SK-N-SH treated with all-trans-retinoic acid at 6 μM for 48 hours (cell line): ENCODE results near the gene ANO8.

Source experiments
- ATAC-seq: fragments of 200-7000 bp; cut with Tn5 transposase; 3 replicates; pipeline ENCODE4 v1.9.1; 2020; ENCODE audit warnings: mild to moderate bottlenecking, moderate library complexity
- ARNTL ChIP-seq: fragments of 450-650 bp; formaldehyde crosslinking; IDR thresholded peaks from 2 replicates; pipeline ENCODE4 v1.5.0; 2020; ENCODE audit warnings: low read depth, mild to moderate bottlenecking, moderate library complexity, borderline replicate concordance
- CREB5 ChIP-seq: fragments of 250-450 bp; sonication (Bioruptor Pico); IDR thresholded peaks from 2 replicates; pipeline ENCODE4 v1.5.1; 2020; ENCODE audit warnings: low read depth, mild to moderate bottlenecking, moderate library complexity
- CSDC2 ChIP-seq: fragments of 250-450 bp; sonication (Bioruptor Pico); IDR thresholded peaks from 2 replicates; pipeline ENCODE4 v1.5.0; 2020; ENCODE audit warnings: mild to moderate bottlenecking, moderate library complexity
- ESRRG ChIP-seq: fragments of 250-450 bp; sonication (Bioruptor Pico); IDR thresholded peaks from 2 replicates; pipeline ENCODE4 v1.6.1; 2021; ENCODE audit warnings: mild to moderate bottlenecking
- GLIS3 ChIP-seq: fragments of 250-450 bp; sonication (Bioruptor Pico); IDR thresholded peaks from 2 replicates; pipeline ENCODE4 v1.5.0; 2020; ENCODE audit warnings: mild to moderate bottlenecking, moderate library complexity
- ISL1 ChIP-seq: fragments of 250-450 bp; sonication (Bioruptor Pico); IDR thresholded peaks from 2 replicates; pipeline ENCODE4 v2.1.2; 2022; ENCODE audit warnings: mild to moderate bottlenecking, moderate library complexity
- OSR1 ChIP-seq: fragments of 250-450 bp; sonication (Bioruptor Pico); IDR thresholded peaks from 2 replicates; pipeline ENCODE4 v1.8.0; 2022; ENCODE audit warnings: moderate library complexity, mild to moderate bottlenecking, inconsistent platforms
- POU6F1 ChIP-seq: fragments of 250-450 bp; sonication (Bioruptor Pico); IDR thresholded peaks from 2 replicates; pipeline ENCODE4 v1.8.0; 2021; ENCODE audit warnings: low read depth, mild to moderate bottlenecking, moderate library complexity, borderline replicate concordance
- PPARA ChIP-seq: fragments of 250-450 bp; sonication (Bioruptor Pico); IDR thresholded peaks from 2 replicates; pipeline ENCODE4 v1.5.0; 2020; ENCODE audit warnings: mild to moderate bottlenecking, borderline replicate concordance
- RARB ChIP-seq: fragments of 250-450 bp; sonication (Bioruptor Pico); IDR thresholded peaks from 2 replicates; pipeline ENCODE4 v1.8.0; 2021; ENCODE audit warnings: mild to moderate bottlenecking, moderate library complexity
- TOX ChIP-seq: fragments of 250-450 bp; sonication (Bioruptor Pico); IDR thresholded peaks from 2 replicates; pipeline ENCODE4 v1.8.0; 2021; ENCODE audit warnings: mild to moderate bottlenecking, moderate library complexity, borderline replicate concordance
- ZC3H10 ChIP-seq: fragments of 250-450 bp; sonication (Bioruptor Pico); IDR thresholded peaks from 2 replicates; pipeline ENCODE4 v1.5.1; 2021; ENCODE audit warnings: mild to moderate bottlenecking, moderate library complexity
- ZFP3 ChIP-seq: fragments of 250-450 bp; sonication (Bioruptor Pico); IDR thresholded peaks from 2 replicates; pipeline ENCODE4 v1.5.0; 2020; ENCODE audit warnings: mild to moderate bottlenecking, moderate library complexity
- ZNF565 ChIP-seq: fragments of 450-650 bp; formaldehyde crosslinking; conservative IDR thresholded peaks from 2 replicates; pipeline ENCODE4 v1.5.0; 2020; ENCODE audit warnings: low read depth, mild to moderate bottlenecking, moderate library complexity
- ZNF70 ChIP-seq: fragments of 450-650 bp; formaldehyde crosslinking; IDR thresholded peaks from 2 replicates; pipeline ENCODE4 v1.5.0; 2020; ENCODE audit warnings: mild to moderate bottlenecking, moderate library complexity
- TF ChIP-seq, protein P1 (sequence below): fragments of 250-450 bp; sonication (Bioruptor Pico); IDR thresholded peaks from 2 replicates; pipeline ENCODE4 v1.5.1; 2021; ENCODE audit warnings: mild to moderate bottlenecking, moderate library complexity
- TF ChIP-seq, protein P2 (sequence below): fragments of 250-450 bp; sonication (Bioruptor Pico); IDR thresholded peaks from 2 replicates; pipeline ENCODE4 v1.5.0; 2020; ENCODE audit warnings: mild to moderate bottlenecking, moderate library complexity

The ANO8 gene

DNA sequence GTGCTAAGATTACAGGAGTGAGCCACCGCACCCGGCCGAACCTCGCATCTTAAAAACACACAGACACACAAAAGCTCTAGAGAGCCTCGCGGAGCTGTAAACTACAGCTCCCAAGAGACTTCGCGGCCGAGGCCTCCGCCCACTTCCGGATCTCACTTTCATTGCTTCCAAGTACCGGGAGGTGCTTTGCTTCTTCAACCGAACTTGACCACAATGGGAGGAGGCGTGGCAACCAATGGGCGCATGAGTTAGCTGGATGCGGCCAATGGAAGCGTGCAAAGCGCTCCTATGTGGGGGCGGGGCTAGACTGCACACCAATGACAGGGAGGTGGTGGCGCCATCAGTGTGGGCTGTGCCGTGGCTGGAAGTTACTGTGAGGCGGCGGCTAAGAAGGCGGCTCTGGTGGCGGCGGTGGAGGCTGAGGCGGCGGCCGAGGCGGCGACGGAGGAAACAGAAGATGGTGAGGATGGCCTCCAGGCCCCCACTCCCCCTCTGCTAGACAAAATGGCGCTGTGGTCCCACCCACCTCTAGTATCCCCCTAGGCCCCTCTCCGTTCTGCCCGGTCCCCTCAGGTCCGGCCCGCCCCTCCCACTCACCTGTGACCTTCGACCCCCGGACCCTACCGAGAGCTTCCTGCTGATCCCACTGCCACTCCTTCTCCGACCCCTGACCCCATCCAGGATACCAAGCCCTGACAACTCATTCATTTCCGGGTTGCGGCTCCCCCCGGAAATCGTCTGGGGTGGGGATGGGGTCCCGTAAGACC is 25.3 kb downstream of the ANO8 start, which contains the start of gene DDA1:
TSS of gene DDA1 (plus strand) at position 366 of the 767 bp plus-strand sequence. CDS start at position 458, 92 bp downstream.
- peak; percentile 87 for ATAC-seq

GRCh38 chr19:17307876-17308377 is 26.7 kb downstream of the ANO8 start:
- no peak for ATAC-seq
- TF ChIP-seq ESRRG (CRISPR knock-in tag) (no peak), POU6F1 (CRISPR knock-in tag) (no peak), GLIS3 (no peak), ISL1 (CRISPR knock-in tag) (no peak), TOX (CRISPR knock-in tag) (no peak), ARNTL (CRISPR knock-in tag) (no peak), ZNF565 (no peak), CREB5 (CRISPR knock-in tag) (no peak), ZFP3 (CRISPR knock-in tag) (no peak)
- TF ChIP-seq, all 23 proteins: peak for 0

More for the DNA sequence above, 25.3 kb downstream of the ANO8 start, which contains the start of gene DDA1:
- TF ChIP-seq, protein P1, sequence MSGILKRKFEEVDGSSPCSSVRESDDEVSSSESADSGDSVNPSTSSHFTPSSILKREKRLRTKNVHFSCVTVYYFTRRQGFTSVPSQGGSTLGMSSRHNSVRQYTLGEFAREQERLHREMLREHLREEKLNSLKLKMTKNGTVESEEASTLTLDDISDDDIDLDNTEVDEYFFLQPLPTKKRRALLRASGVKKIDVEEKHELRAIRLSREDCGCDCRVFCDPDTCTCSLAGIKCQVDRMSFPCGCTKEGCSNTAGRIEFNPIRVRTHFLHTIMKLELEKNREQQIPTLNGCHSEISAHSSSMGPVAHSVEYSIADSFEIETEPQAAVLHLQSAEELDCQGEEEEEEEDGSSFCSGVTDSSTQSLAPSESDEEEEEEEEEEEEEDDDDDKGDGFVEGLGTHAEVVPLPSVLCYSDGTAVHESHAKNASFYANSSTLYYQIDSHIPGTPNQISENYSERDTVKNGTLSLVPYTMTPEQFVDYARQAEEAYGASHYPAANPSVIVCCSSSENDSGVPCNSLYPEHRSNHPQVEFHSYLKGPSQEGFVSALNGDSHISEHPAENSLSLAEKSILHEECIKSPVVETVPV (CRISPR knock-in tag), result no peak
- TF ChIP-seq, protein P2, sequence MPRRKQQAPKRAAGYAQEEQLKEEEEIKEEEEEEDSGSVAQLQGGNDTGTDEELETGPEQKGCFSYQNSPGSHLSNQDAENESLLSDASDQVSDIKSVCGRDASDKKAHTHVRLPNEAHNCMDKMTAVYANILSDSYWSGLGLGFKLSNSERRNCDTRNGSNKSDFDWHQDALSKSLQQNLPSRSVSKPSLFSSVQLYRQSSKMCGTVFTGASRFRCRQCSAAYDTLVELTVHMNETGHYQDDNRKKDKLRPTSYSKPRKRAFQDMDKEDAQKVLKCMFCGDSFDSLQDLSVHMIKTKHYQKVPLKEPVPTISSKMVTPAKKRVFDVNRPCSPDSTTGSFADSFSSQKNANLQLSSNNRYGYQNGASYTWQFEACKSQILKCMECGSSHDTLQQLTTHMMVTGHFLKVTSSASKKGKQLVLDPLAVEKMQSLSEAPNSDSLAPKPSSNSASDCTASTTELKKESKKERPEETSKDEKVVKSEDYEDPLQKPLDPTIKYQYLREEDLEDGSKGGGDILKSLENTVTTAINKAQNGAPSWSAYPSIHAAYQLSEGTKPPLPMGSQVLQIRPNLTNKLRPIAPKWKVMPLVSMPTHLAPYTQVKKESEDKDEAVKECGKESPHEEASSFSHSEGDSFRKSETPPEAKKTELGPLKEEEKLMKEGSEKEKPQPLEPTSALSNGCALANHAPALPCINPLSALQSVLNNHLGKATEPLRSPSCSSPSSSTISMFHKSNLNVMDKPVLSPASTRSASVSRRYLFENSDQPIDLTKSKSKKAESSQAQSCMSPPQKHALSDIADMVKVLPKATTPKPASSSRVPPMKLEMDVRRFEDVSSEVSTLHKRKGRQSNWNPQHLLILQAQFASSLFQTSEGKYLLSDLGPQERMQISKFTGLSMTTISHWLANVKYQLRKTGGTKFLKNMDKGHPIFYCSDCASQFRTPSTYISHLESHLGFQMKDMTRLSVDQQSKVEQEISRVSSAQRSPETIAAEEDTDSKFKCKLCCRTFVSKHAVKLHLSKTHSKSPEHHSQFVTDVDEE, result no peak
- TF ChIP-seq TOX (CRISPR knock-in tag) (no peak), ZNF565 (no peak), CSDC2 (CRISPR knock-in tag) (no peak), GLIS3 (no peak), RARB (no peak), ZNF70 (CRISPR knock-in tag) (no peak)

DNA sequence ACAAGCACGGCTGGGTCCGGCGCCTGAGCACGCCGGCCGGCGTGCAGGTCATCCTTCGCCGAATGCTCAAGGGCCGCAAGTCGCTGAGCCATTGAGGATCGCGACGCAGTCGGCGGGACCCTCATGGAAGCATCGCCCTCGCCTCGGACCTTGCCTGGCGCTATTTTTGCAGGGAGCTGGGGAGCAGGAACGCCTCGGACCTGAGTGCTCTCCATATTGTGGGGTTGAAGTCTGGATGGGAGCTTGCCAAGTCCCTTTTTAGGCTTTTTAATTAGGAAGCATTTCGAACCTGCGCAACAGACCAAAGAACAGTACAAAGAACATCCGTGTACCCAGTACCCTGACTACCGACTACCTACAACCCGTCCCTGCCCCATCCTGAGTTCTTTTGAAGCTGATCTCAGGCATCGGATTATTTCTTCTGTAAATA is 28.4 kb downstream of the ANO8 start:
- ATAC-seq, result no peak
- TF ChIP-seq ARNTL (CRISPR knock-in tag) (no peak), OSR1 (CRISPR knock-in tag) (no peak), POU6F1 (CRISPR knock-in tag) (no peak), CREB5 (CRISPR knock-in tag) (no peak), GLIS3 (no peak), ZNF70 (CRISPR knock-in tag) (no peak), ZC3H10 (no peak), PPARA (CRISPR knock-in tag) (no peak)
- TF ChIP-seq, protein P1 (CRISPR knock-in tag), result no peak
